Right atrium auricular region (tissue), 2 donors: ENCODE results near the gene KCNJ4. TPM values are rescaled to one million over a fixed set of nuclear protein-coding genes. Genes with fewer than 3 reads are reported as not detected.

Experiments
- DNase-seq: peaks from one replicate; pipeline ENCODE4 v3.0.0-alpha.2; 2019; ENCODE audit warnings: low spot score
- H3K27ac ChIP-seq, 2 donors: fragments of 200-600 bp; sonication (generic); 1 replicate in 1 of 2; 2 replicates in 1 of 2; pipeline ENCODE4 v1.5.1; 2016 to 2019
- H3K27me3 ChIP-seq, 2 donors: fragments of 200-600 bp; sonication (generic); one replicate each; pipeline versions ENCODE4 v1.5.1 to v1.6.0; 2017 to 2019
- H3K36me3 ChIP-seq: fragments of 200-600 bp; sonication (generic); one replicate; pipeline ENCODE4 v1.5.1; 2016
- H3K4me1 ChIP-seq, 2 donors: fragments of 200-600 bp; sonication (generic); one replicate each; pipeline versions ENCODE4 v1.5.1 to v1.6.0; 2017 to 2019
- H3K4me3 ChIP-seq, 2 donors: fragments of 200-600 bp; sonication (generic); 1 replicate in 1 of 2; 2 replicates in 1 of 2; pipeline ENCODE4 v1.5.1; 2017 to 2019; ENCODE audit warnings: mild to moderate bottlenecking in 1 of 2, moderate library complexity in 1 of 2
- H3K9me3 ChIP-seq, 2 donors: fragments of 200-600 bp; sonication (generic); one replicate each; pipeline ENCODE4 v1.5.1; 2019
- CTCF ChIP-seq, 2 donors: fragments of 200-600 bp; sonication (generic); IDR thresholded peaks; one replicate each; pipeline ENCODE4 v1.5.1; 2019; ENCODE audit warnings: antibody characterized with exemption in 2 of 2
- total RNA-seq, 2 donors: library from RNA; depleted of rRNA; stranded (reverse); fragments of >200 nt; gene quantifications; one replicate each; pipeline ENCODE4 v1.1.0, GENCODE V29; 2016

The KCNJ4 gene
- total RNA-seq, 2 donors from 2014 or later = 7.0 to 36.7 TPM

- Histone ChIP-seq H3K4me3 (no peak overlapping the region), H3K27ac (no peak overlapping the region), H3K4me1 (peaks cover 0 to 17% of the 10 kb centered on the region in 2 donors), H3K36me3 (no peaks in the 10 kb centered on the region), H3K9me3 (no peaks in the 10 kb centered on the region), H3K27me3 (no peaks in the 10 kb centered on the region)
- TF ChIP-seq CTCF (IDR thresholded peaks at IDR 0.05) = no peak
- no peak for DNase-seq
Measured at GRCh38 chr22:38469306-38469781, 14.3 kb upstream of the KCNJ4 start.

- Histone ChIP-seq H3K9me3 (no peaks in the 10 kb centered on the region), H3K27me3 (no peaks in the 10 kb centered on the region), H3K27ac (peak overlapping the region; percentile 54 to 77), H3K36me3 (no peaks in the 10 kb centered on the region), H3K4me3 (peak overlapping the region; percentile 51 to 65), H3K4me1 (peaks cover 0 to 20% of the 10 kb centered on the region in 2 donors)
- no peak for DNase-seq
- no peak for TF ChIP-seq CTCF (IDR thresholded peaks at IDR 0.05)
Measured at GRCh38 chr22:38468443-38469305, 13.7 kb upstream of the KCNJ4 start.

GRCh38 chr22:38467904-38468442, 13.0 kb upstream of the KCNJ4 start, which contains the start of gene KDELR3:
Gene KDELR3, plus strand, starts transcription at chr22:38468096. Its CDS starts 138 bp downstream, at chr22:38468234.
- Histone ChIP-seq H3K4me1 (peaks cover 0 to 27% of the 10 kb centered on the region in 2 donors), H3K27ac (peak within 1 kb of the TSS; percentile 54 to 77), H3K27me3 (no peaks in the 10 kb centered on the region), H3K36me3 (no peaks in the 10 kb centered on the region), H3K9me3 (no peaks in the 10 kb centered on the region), H3K4me3 (peak within 1 kb of the TSS; percentile 51 to 65)
- DNase-seq = no peak
- peak in 1 of 2 donors; percentile 24 for TF ChIP-seq CTCF (IDR thresholded peaks at IDR 0.05)

GRCh38 chr22:38467438-38467903, 12.5 kb upstream of the KCNJ4 start:
- Histone ChIP-seq H3K9me3 (no peaks in the 10 kb centered on the region), H3K27me3 (no peaks in the 10 kb centered on the region), H3K27ac (peak overlapping the region; percentile 25 to 77), H3K4me1 (peaks cover 0 to 28% of the 10 kb centered on the region in 2 donors), H3K36me3 (no peaks in the 10 kb centered on the region), H3K4me3 (peak overlapping the region; percentile 51 to 65)
- DNase-seq = no peak
- no peak for TF ChIP-seq CTCF (IDR thresholded peaks at IDR 0.05)

GRCh38 chr22:38465673-38466490, 10.9 kb upstream of the KCNJ4 start:
- H3K4me3 ChIP-seq = no peak overlapping the region
- no peaks in the 10 kb centered on the region for H3K27me3 ChIP-seq
- H3K9me3 ChIP-seq = no peaks in the 10 kb centered on the region
- peaks cover 0 to 40% of the 10 kb centered on the region in 2 donors for H3K4me1 ChIP-seq
- no peaks in the 10 kb centered on the region for H3K36me3 ChIP-seq
- TF ChIP-seq CTCF (IDR thresholded peaks at IDR 0.05) = no peak
- no peak for DNase-seq
- no peak overlapping the region for H3K27ac ChIP-seq
